ENCODE data around the gene NUPR1.
"Not testable (repeated sequence)": the region's sequence is repeated elsewhere in the genome, so short reads cannot be mapped to it uniquely, and the experiment has no call there.

The NUPR1 gene

GRCh38 chr16:28554634-28555423 is 16.1 kb upstream of the NUPR1 start:
- no peak for DNase-seq

- peak; percentile 95 for DNase-seq
Measured at GRCh38 chr16:28553776-28554633, 15.2 kb upstream of the NUPR1 start, which contains the start of gene SGF29. Gene SGF29, plus strand, starts transcription at chr16:28553920. Its CDS starts 27,150 bp downstream, at chr16:28581070.

DNA sequence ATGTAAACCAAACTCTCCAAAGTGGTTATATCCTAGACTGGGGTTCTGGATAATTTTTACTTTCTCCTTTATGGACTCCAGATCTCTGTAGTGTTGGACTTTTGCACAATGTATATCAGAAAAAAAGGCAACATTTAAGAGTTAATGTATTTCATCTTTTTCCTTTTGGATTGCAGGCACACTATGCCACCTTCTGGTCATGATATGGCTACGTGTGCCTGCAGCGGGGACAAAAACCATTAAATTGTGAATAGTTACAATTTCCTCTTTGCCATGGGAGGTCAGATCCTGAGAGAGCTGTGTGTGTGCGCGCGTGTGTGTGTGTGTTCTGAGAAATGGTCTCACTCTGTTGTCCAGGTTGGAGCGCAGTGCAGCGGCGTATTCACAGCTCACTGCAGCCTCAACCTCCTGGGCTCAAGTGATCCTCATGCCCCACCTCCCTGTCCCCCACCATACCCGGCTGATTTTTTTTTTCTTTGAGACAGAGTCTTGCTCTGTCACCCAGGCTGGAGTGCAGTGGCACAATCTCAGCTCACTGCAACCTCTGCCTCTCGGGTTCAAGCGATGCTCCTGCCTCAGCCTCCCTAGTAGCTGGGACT is 10.6 kb upstream of the NUPR1 start:
- peak; percentile 39 for DNase-seq

- DNase-seq = no peak
Measured at GRCh38 chr16:28548306-28548802, 9.6 kb upstream of the NUPR1 start.

- DNase-seq = no peak
Measured at GRCh38 chr16:28546626-28547025, 7.9 kb upstream of the NUPR1 start.

DNA sequence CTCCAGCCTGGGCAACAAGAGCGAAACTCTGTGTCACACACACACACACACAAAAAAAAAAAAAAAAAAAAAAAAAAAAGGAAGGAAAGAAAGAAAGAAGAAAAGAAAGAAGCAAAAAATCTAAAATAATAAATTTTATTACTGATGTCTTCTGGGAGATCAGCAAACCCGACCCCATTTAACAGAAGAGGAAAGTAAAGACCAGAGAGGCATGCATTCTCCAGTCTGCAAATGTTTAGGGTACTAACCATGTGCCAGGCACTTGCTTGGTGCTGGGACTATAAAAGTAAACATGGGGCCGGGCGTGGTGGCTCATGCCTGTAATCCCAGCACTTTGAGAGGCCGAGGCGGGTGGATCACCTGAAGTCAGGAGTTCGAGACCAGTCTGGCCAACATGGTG is 7.2 kb upstream of the NUPR1 start:
- DNase-seq = not testable (repeated sequence)

- no peak for DNase-seq
Measured at GRCh38 chr16:28544998-28545397, 6.2 kb upstream of the NUPR1 start.

GRCh38 chr16:28543072-28543471 is 4.3 kb upstream of the NUPR1 start:
- no peak for DNase-seq

GRCh38 chr16:28542646-28543045 is 3.9 kb upstream of the NUPR1 start:
- DNase-seq = no peak

- DNase-seq = no peak
Measured at GRCh38 chr16:28540346-28540745, 1.6 kb upstream of the NUPR1 start.

GRCh38 chr16:28537964-28538732 is 626 bp downstream of the NUPR1 start:
- no peak for DNase-seq

DNA sequence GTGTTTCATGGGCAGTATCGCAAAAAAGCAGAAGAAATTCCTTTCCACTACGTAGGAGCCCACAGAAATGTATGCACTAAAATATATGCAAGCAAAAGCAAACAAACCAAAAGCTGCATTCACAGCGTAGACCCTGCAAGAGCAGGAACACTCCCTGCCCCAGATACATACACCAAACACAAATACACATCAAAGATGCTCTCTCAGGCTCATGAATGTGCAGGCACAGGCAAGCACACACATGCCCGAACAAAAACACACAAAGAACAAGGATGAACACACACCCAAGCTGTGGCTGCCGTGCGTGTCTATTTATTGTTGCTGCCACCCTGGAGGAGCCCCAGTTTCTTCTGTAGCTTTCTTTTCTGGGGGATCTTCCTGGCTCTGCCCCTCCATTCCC is 1.7 kb downstream of the NUPR1 start:
- no peak for DNase-seq

- no peak for DNase-seq
Measured at GRCh38 chr16:28534542-28535373, 4.0 kb downstream of the NUPR1 start.

DNA sequence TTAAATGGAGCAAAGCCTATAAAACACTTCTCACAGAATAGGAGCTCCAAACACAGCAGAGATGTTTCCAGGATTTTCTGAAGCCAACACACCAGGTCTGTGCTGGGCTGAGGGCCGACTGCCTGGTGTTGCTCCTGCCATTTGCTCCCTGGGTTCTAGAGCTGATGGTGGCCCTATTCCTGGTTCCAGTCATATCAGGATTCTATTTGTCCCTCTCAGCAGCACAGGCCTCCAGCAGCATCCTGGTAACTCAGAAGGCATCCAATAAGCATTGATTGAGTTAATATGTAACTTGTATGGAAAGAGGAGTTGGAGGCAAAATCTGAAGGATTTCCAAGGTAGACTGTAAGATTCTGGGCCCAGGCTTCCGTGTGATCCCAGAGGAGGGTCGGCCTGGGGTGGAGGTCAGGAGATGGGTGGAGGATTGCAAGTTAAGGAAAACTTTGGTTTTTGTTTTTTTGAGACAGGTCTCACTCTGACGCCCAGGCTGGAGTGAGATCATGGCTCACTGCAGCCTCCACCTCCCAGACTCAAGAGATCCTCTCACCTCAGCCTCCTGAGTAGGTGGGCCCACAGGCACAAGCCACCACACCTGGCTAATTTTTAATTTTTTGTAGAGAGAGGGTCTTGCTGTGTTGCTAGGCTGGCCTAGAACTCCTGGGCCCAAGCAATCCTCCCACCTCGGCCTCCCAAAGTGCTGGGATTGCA is 5.7 kb downstream of the NUPR1 start:
- DNase-seq = no peak

GRCh38 chr16:28531777-28532744 is 6.7 kb downstream of the NUPR1 start:
- no peak for DNase-seq

- no peak for DNase-seq
Measured at GRCh38 chr16:28529124-28529523, 9.7 kb downstream of the NUPR1 start.

- no peak for DNase-seq
Measured at GRCh38 chr16:28528463-28528867, 10.3 kb downstream of the NUPR1 start.

DNA sequence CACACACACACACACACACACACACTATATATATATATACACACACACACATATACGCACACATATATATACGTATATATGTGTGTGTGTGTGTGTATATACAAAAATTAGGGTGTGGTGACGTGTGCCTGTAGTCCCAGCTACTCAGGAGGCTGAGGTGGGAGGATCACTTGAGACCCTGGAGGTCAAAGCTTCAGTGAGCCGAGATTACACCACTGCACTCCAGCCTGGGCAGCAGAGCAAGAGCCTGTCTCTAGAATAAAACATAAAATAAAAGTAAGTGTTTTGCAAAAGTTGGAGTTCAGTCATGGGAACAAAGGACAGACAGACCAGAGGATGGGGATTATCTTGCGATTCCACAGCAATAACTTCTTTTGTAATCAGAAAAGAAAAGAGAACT is 10.8 kb downstream of the NUPR1 start:
- DNase-seq = no peak

GRCh38 chr16:28527100-28527785 is 11.5 kb downstream of the NUPR1 start:
- not testable (repeated sequence) for DNase-seq

Measured in CD4-positive, alpha-beta T cell treated with Interleukin-17A for 4 hours (primary cell).